ENCODE data around the gene HDAC1.
"Not testable (repeated sequence)": the region's sequence is repeated elsewhere in the genome, so short reads cannot be mapped to it uniquely, and the experiment has no call there.

The HDAC1 gene

GRCh38 chr1:32337855-32338636 is 46.2 kb downstream of the HDAC1 start:
- DNase-seq: no peak
- in situ Hi-C loops (cut with HindIII; ENCODE audit: low pct_ligation_motif_present, low pct_unique_long_range_greater_than_20kb, low sequenced_read_pairs): no loop called here

- in situ Hi-C loops (cut with HindIII; ENCODE audit: low pct_ligation_motif_present, low pct_unique_long_range_greater_than_20kb, low sequenced_read_pairs): no loop called here
- no peak for DNase-seq
Measured at GRCh38 chr1:32338637-32339145, 46.8 kb downstream of the HDAC1 start.

GRCh38 chr1:32339363-32339978 is 47.6 kb downstream of the HDAC1 start:
- in situ Hi-C loops (cut with HindIII; ENCODE audit: low pct_ligation_motif_present, low pct_unique_long_range_greater_than_20kb, low sequenced_read_pairs): no loop called here
- no peak for DNase-seq

- in situ Hi-C loops (cut with HindIII; ENCODE audit: low pct_ligation_motif_present, low pct_unique_long_range_greater_than_20kb, low sequenced_read_pairs): no loop called here
- no peak for DNase-seq
Measured at GRCh38 chr1:32341186-32341757, 49.4 kb downstream of the HDAC1 start.

- in situ Hi-C loops (cut with HindIII; ENCODE audit: low pct_ligation_motif_present, low pct_unique_long_range_greater_than_20kb, low sequenced_read_pairs): no loop called here
- DNase-seq: no peak
Measured at GRCh38 chr1:32341971-32342370, 50.1 kb downstream of the HDAC1 start.

GRCh38 chr1:32342704-32343103 is 50.8 kb downstream of the HDAC1 start:
- in situ Hi-C loops (cut with HindIII; ENCODE audit: low pct_ligation_motif_present, low pct_unique_long_range_greater_than_20kb, low sequenced_read_pairs): no loop called here
- DNase-seq: no peak

- no peak for DNase-seq
- in situ Hi-C loops (cut with HindIII; ENCODE audit: low pct_ligation_motif_present, low pct_unique_long_range_greater_than_20kb, low sequenced_read_pairs): no loop called here
Measured at GRCh38 chr1:32345289-32345827, 53.5 kb downstream of the HDAC1 start.

- no peak for DNase-seq
- in situ Hi-C loops (cut with HindIII; ENCODE audit: low pct_ligation_motif_present, low pct_unique_long_range_greater_than_20kb, low sequenced_read_pairs): no loop called here
Measured at GRCh38 chr1:32346532-32347157, 54.8 kb downstream of the HDAC1 start.

- in situ Hi-C loops (cut with HindIII; ENCODE audit: low pct_ligation_motif_present, low pct_unique_long_range_greater_than_20kb, low sequenced_read_pairs): no loop called here
- no peak for DNase-seq
Measured at GRCh38 chr1:32349211-32349708, 57.4 kb downstream of the HDAC1 start.

- DNase-seq: no peak
- in situ Hi-C loops (cut with HindIII; ENCODE audit: low pct_ligation_motif_present, low pct_unique_long_range_greater_than_20kb, low sequenced_read_pairs): no loop called here
Measured at GRCh38 chr1:32350785-32351398, 59.0 kb downstream of the HDAC1 start.

GRCh38 chr1:32351399-32352238 is 59.7 kb downstream of the HDAC1 start:
- in situ Hi-C loops (cut with HindIII; ENCODE audit: low pct_ligation_motif_present, low pct_unique_long_range_greater_than_20kb, low sequenced_read_pairs): no loop called here
- DNase-seq: peak; percentile 90

- in situ Hi-C loops (cut with HindIII; ENCODE audit: low pct_ligation_motif_present, low pct_unique_long_range_greater_than_20kb, low sequenced_read_pairs): no loop called here
- no peak for DNase-seq
Measured at GRCh38 chr1:32352239-32352745, 60.4 kb downstream of the HDAC1 start.

GRCh38 chr1:32352831-32353383 is 61.0 kb downstream of the HDAC1 start:
- in situ Hi-C loops (cut with HindIII; ENCODE audit: low pct_ligation_motif_present, low pct_unique_long_range_greater_than_20kb, low sequenced_read_pairs): no loop called here
- DNase-seq: no peak

GRCh38 chr1:32353431-32353830 is 61.5 kb downstream of the HDAC1 start:
- DNase-seq: no peak
- in situ Hi-C loops (cut with HindIII; ENCODE audit: low pct_ligation_motif_present, low pct_unique_long_range_greater_than_20kb, low sequenced_read_pairs): no loop called here

- in situ Hi-C loops (cut with HindIII; ENCODE audit: low pct_ligation_motif_present, low pct_unique_long_range_greater_than_20kb, low sequenced_read_pairs): no loop called here
- no peak for DNase-seq
Measured at GRCh38 chr1:32353886-32354570, 62.1 kb downstream of the HDAC1 start.

- in situ Hi-C loops (cut with HindIII; ENCODE audit: low pct_ligation_motif_present, low pct_unique_long_range_greater_than_20kb, low sequenced_read_pairs): not testable (repeated sequence)
Measured at GRCh38 chr1:32355778-32356177, 63.9 kb downstream of the HDAC1 start.

GRCh38 chr1:32356478-32356877 is 64.6 kb downstream of the HDAC1 start:
- in situ Hi-C loops (cut with HindIII; ENCODE audit: low pct_ligation_motif_present, low pct_unique_long_range_greater_than_20kb, low sequenced_read_pairs): no loop called here
- DNase-seq: no peak

More at GRCh38 chr1:32355778-32356177, 63.9 kb downstream of the HDAC1 start:
- not testable (repeated sequence) for DNase-seq

All from ACHN (cell line).